PC-3 (cell line): ENCODE data around the gene SIPA1L3.

Experiments
- EZH2 ChIP-seq: fragments of 300-600 bp; sonication (generic); IDR thresholded peaks from one replicate; pipeline ENCODE4 v1.6.1; 2017; ENCODE audit warnings: antibody characterized with exemption, mild to moderate bottlenecking, low read length; ENCODE audit not compliant: unreplicated experiment
- EZH2phosphoT487 ChIP-seq: fragments of 300-600 bp; sonication (generic); IDR thresholded peaks from 2 replicates; pipeline ENCODE4 v1.6.1; 2018; ENCODE audit warnings: mild to moderate bottlenecking, antibody characterized with exemption, low read length, borderline replicate concordance
- TF ChIP-seq, protein P1 (sequence below): fragments of 300-600 bp; sonication (generic); conservative IDR thresholded peaks from 2 replicates; pipeline ENCODE4 v1.5.1; 2017; ENCODE audit warnings: antibody characterized with exemption, low read depth, mild to moderate bottlenecking, low read length

DNA sequence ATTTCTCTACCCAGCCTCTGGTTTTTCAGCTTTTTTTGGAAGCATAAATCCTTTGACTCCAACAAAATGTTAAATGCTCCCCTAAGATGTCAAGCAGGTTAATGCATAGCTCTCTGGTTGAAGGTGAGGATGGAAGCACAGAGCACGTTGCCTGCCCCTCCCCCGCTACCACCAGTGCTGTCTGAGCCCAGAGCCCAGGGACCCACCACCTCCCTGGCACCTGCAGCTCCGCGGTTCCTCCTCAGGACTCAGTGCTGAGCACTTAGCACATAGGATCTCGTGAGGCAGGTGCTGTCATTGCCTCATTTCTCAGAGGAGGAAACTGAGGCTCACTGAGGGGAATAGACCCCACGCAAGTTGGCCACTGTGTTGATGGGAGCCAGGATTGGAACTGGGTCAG lies 268.4 kb downstream of the SIPA1L3 start:
- TF ChIP-seq, protein P1, sequence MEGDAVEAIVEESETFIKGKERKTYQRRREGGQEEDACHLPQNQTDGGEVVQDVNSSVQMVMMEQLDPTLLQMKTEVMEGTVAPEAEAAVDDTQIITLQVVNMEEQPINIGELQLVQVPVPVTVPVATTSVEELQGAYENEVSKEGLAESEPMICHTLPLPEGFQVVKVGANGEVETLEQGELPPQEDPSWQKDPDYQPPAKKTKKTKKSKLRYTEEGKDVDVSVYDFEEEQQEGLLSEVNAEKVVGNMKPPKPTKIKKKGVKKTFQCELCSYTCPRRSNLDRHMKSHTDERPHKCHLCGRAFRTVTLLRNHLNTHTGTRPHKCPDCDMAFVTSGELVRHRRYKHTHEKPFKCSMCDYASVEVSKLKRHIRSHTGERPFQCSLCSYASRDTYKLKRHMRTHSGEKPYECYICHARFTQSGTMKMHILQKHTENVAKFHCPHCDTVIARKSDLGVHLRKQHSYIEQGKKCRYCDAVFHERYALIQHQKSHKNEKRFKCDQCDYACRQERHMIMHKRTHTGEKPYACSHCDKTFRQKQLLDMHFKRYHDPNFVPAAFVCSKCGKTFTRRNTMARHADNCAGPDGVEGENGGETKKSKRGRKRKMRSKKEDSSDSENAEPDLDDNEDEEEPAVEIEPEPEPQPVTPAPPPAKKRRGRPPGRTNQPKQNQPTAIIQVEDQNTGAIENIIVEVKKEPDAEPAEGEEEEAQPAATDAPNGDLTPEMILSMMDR: no peak
- TF ChIP-seq EZH2phosphoT487 (no peak), EZH2 (no peak)
